ENCODE measurements around the gene PLXNA4.

GRCh38 chr7:132463922-132464321 lies 112.3 kb downstream of the PLXNA4 start:
- TF ChIP-seq CTCF (conservative IDR thresholded peaks at IDR 0.05; ENCODE audit: low read depth, low read length): no peak
- no peak for TF ChIP-seq EZH2 (IDR thresholded peaks at IDR 0.05; ENCODE audit: borderline replicate concordance, low read depth, low read length, poor library complexity, severe bottlenecking)

All from A673 (cell line).